NCI-H2227 (cell line): ENCODE results near the gene SIK3.

ENCODE experiments used
- DNase-seq: peaks from one replicate; lab custom pipeline; 2025; ENCODE audit not compliant: unreplicated experiment; lab: John Stamatoyannopoulos, UW

The SIK3 gene

GRCh38 chr11:117110294-117110950, 12.2 kb upstream of the SIK3 start:
- no peak for DNase-seq

- DNase-seq: no peak
Observed at GRCh38 chr11:117107701-117108590, 9.7 kb upstream of the SIK3 start.

DNA sequence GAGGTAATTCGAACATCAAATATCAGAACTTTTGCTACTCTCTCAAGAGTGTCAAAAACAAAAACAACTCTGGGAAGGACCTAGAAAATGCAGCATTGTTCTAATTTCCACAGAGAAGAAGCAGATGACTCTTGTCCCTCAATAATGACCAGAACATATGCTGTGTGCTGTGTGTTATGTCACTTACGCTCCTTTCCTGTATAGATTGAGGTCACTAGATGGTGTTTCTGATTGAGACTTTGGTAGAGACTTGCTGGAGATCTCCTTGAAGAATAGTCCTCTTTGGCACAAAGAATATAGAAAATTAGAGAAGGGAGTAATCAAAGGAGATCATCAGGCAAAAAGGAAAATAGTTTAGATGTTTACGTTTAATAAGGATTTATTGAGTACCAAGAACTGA, 2.3 kb upstream of the SIK3 start:
- DNase-seq: no peak

DNA sequence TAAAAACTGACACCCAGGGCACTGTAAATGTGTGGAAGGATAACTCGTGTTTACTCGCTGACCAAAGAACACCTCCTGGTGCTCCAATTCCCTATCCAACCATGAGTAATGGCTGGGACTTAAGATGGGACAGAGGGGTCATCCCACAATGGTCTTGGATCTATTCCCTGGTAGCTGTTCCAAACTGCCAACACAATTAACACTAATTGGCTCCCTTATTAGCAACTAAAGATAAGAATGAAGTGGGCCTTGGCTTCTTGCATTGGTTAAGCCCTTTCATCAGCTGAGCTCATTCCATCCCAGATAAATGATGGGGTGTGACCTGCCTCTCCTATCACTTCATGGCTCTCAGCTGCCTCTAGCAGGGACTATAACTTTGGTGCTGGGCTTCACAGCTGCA, 1.5 kb upstream of the SIK3 start:
- DNase-seq: no peak

DNA sequence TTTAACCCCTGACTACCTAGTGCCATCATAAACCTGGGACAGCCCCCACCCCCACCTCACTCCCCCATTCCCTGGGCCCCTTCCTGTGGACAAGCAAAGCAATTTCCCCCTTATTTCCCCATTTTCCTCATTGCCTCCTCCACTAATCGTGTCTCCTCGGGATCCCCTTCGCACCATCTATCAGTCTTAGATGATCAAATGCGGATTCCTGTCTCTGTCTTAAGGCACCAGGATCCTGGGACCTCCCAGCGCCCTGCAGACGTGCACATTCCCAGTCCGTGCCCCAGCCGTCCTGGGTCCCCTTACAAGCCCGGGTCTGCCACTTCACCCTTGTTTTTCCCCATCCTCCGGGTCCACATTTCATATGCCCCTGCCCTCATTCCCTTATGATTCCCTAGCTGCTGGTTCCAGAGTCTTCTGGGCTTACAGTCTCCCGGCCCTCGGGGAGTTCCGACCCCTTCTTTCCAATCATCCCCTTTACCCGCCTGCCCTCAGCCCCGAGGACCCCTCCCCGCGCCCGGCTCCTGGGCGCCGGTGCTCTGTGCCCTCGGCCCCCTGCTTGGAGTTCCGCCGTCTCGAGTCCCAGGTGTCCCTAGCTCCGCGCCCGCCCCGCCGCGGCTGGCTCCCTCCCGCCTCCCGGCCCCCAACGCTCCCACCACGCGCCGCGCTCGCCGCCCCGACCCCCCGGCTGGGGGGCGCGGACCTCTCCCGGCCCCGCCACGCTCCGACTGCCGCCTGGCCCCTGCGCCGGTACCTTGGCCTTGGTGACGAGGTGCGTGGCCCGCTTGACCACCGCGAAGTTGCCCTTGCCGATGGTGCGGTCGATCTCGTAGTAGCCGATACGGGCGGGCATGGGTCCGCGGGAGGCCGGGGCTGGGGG, 599 bp downstream of the SIK3 start:
- peak; percentile 34 for DNase-seq

DNA sequence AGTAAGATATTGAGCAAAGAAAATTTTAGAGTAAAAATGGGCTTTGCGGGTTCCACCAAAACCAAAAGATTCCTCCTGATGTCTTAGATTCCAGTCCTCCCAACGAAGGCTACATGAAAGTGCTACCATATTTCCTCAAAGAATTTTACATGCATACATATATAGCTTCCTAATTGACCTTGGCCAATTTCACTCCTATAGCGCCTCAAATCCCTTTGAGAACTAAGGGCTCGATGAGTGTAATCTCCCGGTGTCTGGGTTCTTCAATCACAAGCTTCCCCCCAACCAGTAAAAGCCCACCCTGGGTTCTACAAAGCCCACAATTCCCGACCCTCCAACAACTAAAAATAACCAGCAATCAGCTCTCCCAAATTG, 1.2 kb downstream of the SIK3 start:
- DNase-seq: no peak

GRCh38 chr11:117096201-117096991, 1.8 kb downstream of the SIK3 start:
- no peak for DNase-seq

- no peak for DNase-seq
Observed at GRCh38 chr11:117095284-117096161, 2.7 kb downstream of the SIK3 start.

DNA sequence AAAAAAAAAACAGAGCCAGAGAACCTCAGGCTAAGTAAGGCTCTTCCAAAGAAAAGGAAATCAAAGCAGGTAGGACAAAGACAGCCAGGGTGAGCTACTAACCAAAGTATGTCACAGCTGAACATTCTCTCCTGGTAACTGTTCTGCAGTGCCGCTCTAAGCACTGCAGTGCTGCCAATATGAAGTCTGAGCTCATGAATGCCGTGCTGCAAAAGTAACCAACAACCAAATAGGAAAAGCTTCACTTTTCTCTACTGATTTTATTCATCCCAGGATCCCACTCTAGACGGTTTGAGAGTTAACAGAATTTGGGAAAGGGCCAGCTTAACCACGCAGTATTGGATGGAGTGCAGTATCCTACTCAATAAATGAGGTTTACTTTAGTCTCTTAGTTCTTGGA, 3.5 kb downstream of the SIK3 start:
- DNase-seq: no peak

DNA sequence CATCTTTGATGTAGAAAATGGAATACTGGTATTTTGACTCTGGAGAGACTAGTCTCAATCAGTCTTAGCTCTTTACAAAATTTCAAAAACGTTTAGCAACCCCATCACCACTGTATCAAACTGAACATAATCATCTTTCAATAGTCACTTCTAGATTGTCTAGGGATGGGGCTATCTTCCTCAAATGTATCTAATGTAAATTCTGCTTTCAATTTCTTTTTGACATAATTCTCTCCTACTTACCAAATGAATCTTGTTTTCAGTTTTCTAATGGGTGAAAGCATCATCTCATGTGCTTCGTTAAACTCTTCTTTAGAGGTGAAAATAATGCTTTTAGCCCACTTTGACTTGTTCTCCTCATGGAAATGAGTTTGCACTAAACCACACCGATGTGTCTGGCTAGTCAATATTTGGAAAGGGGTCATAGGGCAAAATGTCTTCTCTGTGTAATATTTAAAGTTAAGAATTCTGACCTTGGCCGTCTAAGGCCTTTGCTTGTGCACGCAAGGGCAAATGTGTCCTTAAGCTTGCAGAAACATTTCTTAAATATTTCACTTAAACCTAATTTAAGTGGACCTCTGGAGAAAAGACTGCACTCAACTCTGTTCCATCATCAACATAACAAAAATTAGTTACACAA, 5.2 kb downstream of the SIK3 start:
- no peak for DNase-seq

- no peak for DNase-seq
Observed at GRCh38 chr11:117091753-117092477, 6.3 kb downstream of the SIK3 start.

DNA sequence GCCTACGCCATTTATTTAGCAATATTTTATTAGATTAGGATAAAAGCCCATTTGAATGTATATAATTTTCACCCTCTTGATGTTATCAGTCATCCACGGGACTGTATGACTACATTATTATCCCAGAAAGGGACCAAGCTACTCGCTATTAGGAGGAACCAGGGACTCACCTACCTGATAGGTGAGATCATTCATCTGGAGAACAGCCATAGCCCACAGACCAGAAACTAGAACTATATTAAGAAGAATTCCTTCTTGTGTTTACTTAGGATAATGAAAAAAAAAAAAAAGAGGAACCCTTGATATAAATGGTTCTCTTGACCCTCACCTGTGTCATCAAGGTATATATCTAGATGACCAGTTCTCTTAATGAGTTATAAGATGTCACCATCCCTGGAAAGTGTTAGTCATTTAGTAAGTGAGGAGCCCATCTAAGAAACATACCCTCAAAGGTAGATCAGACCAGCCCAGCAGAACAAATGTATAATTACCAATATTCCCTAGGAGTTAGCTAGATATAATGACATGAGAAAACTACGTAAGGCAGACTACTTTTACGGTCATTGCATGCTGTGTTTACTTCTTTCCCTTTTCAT, 8.0 kb downstream of the SIK3 start:
- DNase-seq: no peak

DNA sequence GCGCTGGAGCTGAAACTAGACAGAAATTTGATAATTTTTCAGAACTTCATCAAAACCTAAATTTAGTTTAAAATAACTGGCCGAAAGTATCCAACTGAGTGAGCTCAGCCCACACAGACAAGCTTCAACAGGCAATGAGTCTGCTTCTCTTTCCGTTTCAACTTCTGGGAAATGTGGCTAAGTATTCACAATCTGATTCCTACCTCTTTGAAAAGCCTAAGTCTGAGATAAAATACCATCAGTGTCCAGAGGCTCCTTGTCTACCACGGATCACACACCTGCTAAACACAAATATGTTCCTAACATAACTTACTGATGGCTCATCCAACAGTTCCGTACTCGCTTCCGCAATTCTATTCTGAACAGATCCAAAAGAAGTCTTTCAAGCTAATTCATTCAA, 8.5 kb downstream of the SIK3 start:
- DNase-seq: no peak

DNA sequence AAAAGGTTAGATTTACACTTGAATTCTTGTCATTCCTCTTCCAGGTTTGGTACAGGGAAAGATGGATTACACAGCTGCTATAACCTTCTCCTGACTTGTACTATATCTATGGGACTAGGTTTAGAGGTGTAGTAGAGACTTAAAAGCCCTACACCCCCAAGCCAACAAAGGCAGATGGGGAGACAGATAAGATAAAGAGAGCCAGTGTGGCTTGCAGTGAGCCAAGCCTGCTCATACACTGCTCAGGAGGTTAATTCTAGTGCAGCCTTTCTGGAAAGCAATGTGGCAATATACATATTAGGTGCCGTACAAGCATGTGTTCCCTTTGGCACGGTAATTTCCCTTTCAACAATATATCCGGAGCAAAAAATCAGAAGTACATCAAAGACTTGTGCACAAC, 10.8 kb downstream of the SIK3 start:
- no peak for DNase-seq

GRCh38 chr11:117084992-117085391, 13.2 kb downstream of the SIK3 start:
- DNase-seq: no peak

DNA sequence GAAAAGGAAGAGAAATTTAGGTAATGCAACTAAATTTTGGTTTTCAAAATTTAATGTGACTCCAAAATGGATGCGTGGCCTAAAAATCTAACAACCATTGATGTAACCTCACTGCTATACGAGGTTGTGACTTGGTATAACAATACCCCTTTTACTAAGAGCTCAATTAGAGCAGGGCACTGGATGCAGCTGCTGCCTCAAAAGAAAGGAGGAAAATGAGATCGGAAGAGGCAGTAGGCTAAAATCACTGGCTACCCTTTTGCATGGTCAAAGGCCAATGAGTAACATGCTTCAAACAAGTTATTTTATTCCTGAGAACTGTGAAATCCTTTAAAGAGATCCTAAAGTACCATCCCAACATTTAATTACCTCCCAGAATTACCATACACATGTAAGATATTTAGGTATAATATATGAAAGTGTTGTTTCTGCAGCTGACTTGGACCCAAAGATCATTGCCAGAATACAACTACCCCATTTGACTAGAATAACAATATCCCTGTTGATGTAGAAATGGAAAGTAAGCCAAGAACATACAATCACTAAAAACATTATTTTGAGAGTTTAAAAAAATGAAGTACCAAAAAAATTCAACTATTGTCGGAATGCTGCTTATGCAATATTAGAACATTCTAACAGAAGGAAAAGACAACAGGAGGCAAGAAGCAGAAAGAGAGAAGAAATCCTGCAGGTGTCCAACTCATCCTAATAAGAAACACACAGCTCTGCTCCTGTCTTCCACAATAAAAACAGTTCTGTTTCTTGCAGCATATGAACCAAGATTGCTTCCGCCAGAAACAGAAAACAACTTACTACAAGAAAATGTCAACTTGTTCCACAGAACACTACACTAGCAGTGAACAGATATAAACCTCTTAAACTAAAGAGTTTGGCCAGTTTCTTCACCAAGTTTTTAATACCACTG, 15.0 kb downstream of the SIK3 start:
- peak; percentile 17 for DNase-seq

DNA sequence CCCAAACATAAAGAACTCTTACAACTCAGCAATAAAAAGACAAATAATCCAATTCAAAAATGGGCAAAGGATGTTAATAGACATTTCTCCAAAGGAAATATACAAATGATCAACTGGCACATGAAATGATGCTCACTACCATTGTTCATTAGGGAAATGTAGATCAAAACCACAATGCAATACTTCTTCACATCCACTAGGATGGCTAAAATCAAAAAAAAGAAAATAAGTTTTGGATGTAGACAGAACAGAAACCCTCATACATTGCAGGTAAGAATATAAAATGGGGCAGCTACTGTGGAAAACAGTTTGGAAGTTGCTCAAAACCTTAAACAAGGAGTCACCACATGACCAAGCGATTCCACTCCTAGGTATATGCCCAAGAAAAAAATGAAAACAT, 16.3 kb downstream of the SIK3 start:
- DNase-seq: no peak
